B cell (primary cell): ENCODE results near the gene DENND1A. TPM values are rescaled to one million over a fixed set of nuclear protein-coding genes. Genes with fewer than 3 reads are reported as not detected.

ENCODE experiments used
- ATAC-seq: fragments of 200-7000 bp; cut with Tn5 transposase; one replicate; pipeline ENCODE4 v1.10.0; 2021; ENCODE audit warnings: low read depth, mild to moderate bottlenecking, moderate number of reproducible peaks, moderate library complexity
- CTCF ChIA-PET: fragments of 350-600 bp; sonication (Branson Sonifier 250); formaldehyde crosslinking; loops from one replicate; lab custom pipeline; 2021; ENCODE audit warnings: antibody characterized with exemption, inconsistent platforms; lab: Charles Lee
- POLR2A ChIA-PET: fragments of 350-600 bp; sonication (Branson Sonifier 250); formaldehyde crosslinking; loops from one replicate; lab custom pipeline; 2021; ENCODE audit warnings: antibody characterized with exemption; lab: Charles Lee
- DNase-seq: peaks from one replicate; pipeline ENCODE4 v3.0.0; 2013
- H2AFZ ChIP-seq: 2 replicates; pipeline ENCODE4 v1.6.1; 2012; ENCODE audit warnings: mild to moderate bottlenecking, low read depth, low read length; ENCODE audit not compliant: insufficient read depth, poor library complexity, severe bottlenecking
- H3K27ac ChIP-seq, 2 donors: 1 replicate in 1 of 2; 2 replicates in 1 of 2; pipeline ENCODE4 v1.5.1; 2012 to 2013; ENCODE audit warnings: low read length in 2 of 2, mild to moderate bottlenecking in 2 of 2, moderate library complexity in 1 of 2
- H3K27me3 ChIP-seq, 4 experiments: fragments of 200-600 bp in 1 of 4; sonication (generic) in 1 of 4; replicated peaks in 1 of 4; 1 replicate in 2 of 4; 2 replicates in 2 of 4; pipeline versions ENCODE4 v1.6.1 to v1.7.0; 2013 to 2016; ENCODE audit warnings: low read length in 3 of 4, mild to moderate bottlenecking in 2 of 4, mixed read lengths in 1 of 4, moderate library complexity in 1 of 4; ENCODE audit not compliant: insufficient read depth in 4 of 4, control insufficient read depth in 3 of 4; ENCODE audit errors: control extremely low read depth in 1 of 4
- H3K36me3 ChIP-seq, 2 experiments: replicated peaks in 1 of 2; 1 replicate in 1 of 2; 2 replicates in 1 of 2; pipeline versions ENCODE4 v1.6.1 to v1.7.1; 2013; ENCODE audit warnings: low read length in 1 of 2; ENCODE audit not compliant: insufficient read depth in 2 of 2, control insufficient read depth in 1 of 2; ENCODE audit errors: control extremely low read depth in 1 of 2, extremely low read depth in 1 of 2
- H3K4me1 ChIP-seq, 2 donors: fragments of 200-600 bp in 1 of 2; sonication (generic) in 1 of 2; 1 replicate in 1 of 2; 2 replicates in 1 of 2; pipeline versions ENCODE4 v1.5.1 to v1.6.1; 2013 to 2017; ENCODE audit warnings: low read length in 2 of 2; ENCODE audit not compliant: control insufficient read depth in 2 of 2, insufficient read depth in 2 of 2
- H3K4me2 ChIP-seq: replicated peaks from 2 replicates; pipeline ENCODE3; 2012; ENCODE audit warnings: mild to moderate bottlenecking, low read depth, low read length; ENCODE audit not compliant: poor library complexity, severe bottlenecking
- H3K4me3 ChIP-seq, 5 experiments: fragments of 200-600 bp in 1 of 5; sonication (generic) in 1 of 5; 1 replicate in 3 of 5; 2 replicates in 2 of 5; pipeline versions ENCODE4 v1.5.1 to v1.7.0; 2011 to 2016; ENCODE audit warnings: low read length in 4 of 5, mild to moderate bottlenecking in 4 of 5, low read depth in 2 of 5, control low read depth in 1 of 5, moderate library complexity in 1 of 5; ENCODE audit not compliant: insufficient read depth in 1 of 5; ENCODE audit errors: control extremely low read depth in 1 of 5, extremely low read depth in 1 of 5
- H3K79me2 ChIP-seq: fragments of 200-600 bp; sonication (generic); one replicate; pipeline ENCODE4 v1.6.0; 2016; ENCODE audit warnings: low read length; ENCODE audit not compliant: control insufficient read depth, insufficient read depth
- H3K9ac ChIP-seq: fragments of 200-600 bp; sonication (generic); 2 replicates; pipeline ENCODE4 v1.6.1; 2017; ENCODE audit warnings: mild to moderate bottlenecking, low read length, moderate library complexity
- H3K9me3 ChIP-seq, 3 donors: one replicate each; pipeline versions ENCODE4 v1.6.1 to v1.7.1; 2013; ENCODE audit warnings: low read length in 2 of 3; ENCODE audit not compliant: control insufficient read depth in 2 of 3, insufficient read depth in 1 of 3; ENCODE audit errors: control extremely low read depth in 1 of 3
- H4K20me1 ChIP-seq: 2 replicates; pipeline ENCODE4 v1.6.0; 2012; ENCODE audit warnings: mild to moderate bottlenecking, low read length; ENCODE audit not compliant: insufficient read depth, control insufficient read depth, poor library complexity, severe bottlenecking
- H3K27ac Mint-ChIP-seq: one replicate; pipeline ENCODE4 v1.8.0; 2021; ENCODE audit warnings: mixed read lengths
- H3K27me3 Mint-ChIP-seq: one replicate; pipeline ENCODE4 v1.8.0; 2021; ENCODE audit warnings: mixed read lengths
- H3K4me1 Mint-ChIP-seq: one replicate; pipeline ENCODE4 v1.8.0; 2021; ENCODE audit warnings: mixed read lengths
- H3K4me3 Mint-ChIP-seq: one replicate; pipeline ENCODE4 v1.8.0; 2021; ENCODE audit warnings: mixed read lengths
- H3K9me3 Mint-ChIP-seq: one replicate; pipeline ENCODE4 v1.8.0; 2022; ENCODE audit warnings: mixed read lengths; ENCODE audit not compliant: insufficient read depth
- CTCF ChIP-seq: fragments of 200-600 bp; IDR thresholded peaks from one replicate; pipeline ENCODE4 v1.8.0; 2022; ENCODE audit warnings: antibody characterized with exemption, mild to moderate bottlenecking
- EZH2 ChIP-seq: IDR thresholded peaks from 2 replicates; pipeline ENCODE4 v1.6.1; 2012; ENCODE audit warnings: borderline replicate concordance, low read depth, mild to moderate bottlenecking, moderate library complexity, low read length; ENCODE audit not compliant: insufficient read depth, poor library complexity, severe bottlenecking
- WGBS: methylation state at CpG from one replicate; pipeline ENCODE4 v1.1.5; 2013; ENCODE audit warnings: missing lambda C conversion rate; ENCODE audit not compliant: insufficient coverage; 5-methylcytosine and 5-hydroxymethylcytosine counted together
- intact Hi-C: fragments of 100-400 bp; cut with micrococcal nuclease; formaldehyde crosslinking; loops from one replicate; pipeline ENCODE4 v1.10.0; 2022
- polyA plus RNA-seq: library from polyadenylated mRNA; depleted of rRNA; stranded (reverse); fragments of >200 nt; gene quantifications from 2 replicates; pipeline ENCODE4 v1.2.3, GENCODE V29; 2012
- total RNA-seq, 2 donors: library from RNA; stranded (reverse); fragments of 120-200 nt in 1 of 2; gene quantifications; 1 replicate in 1 of 2; 2 replicates in 1 of 2; pipeline versions ENCODE4 v1.2.3 to v1.2.4, GENCODE V29; 2013 to 2022

Gene DENND1A
- total and polyA plus RNA-seq, 2 donors (not counting 1 experiment from before 2014, with no cell fraction given): 10.8 to 26.0 TPM

GRCh38 chr9:123680352-123680751 is 249.6 kb downstream of the DENND1A start:
- no peaks in the 10 kb centered on the region for H3K9me3 Mint-ChIP-seq
- Histone ChIP-seq H3K9me3 (peaks cover 0 to 6% (median 0%) of the 10 kb centered on the region in 3 donors), H3K36me3 (no peaks in the 10 kb centered on the region), H3K79me2 (no peaks in the 10 kb centered on the region), H3K4me3 (no peak overlapping the region), H3K27me3 (no peaks in the 10 kb centered on the region), H3K4me1 (peaks cover 31 to 48% of the 10 kb centered on the region in 2 donors), H3K9ac (no peak overlapping the region), H4K20me1 (peaks cover 6% of the 10 kb centered on the region), H3K4me2 (no peak overlapping the region), H2AFZ (no peak overlapping the region), H3K27ac (no peak overlapping the region)
- POLR2A ChIA-PET: no interaction called here
- intact Hi-C loops: no loop called here
- H3K27ac Mint-ChIP-seq: peak overlapping the region; percentile 91
- CTCF ChIA-PET: interaction anchor here (1.0 kb wide), 1 partner anchor 41 kb away, joined by 3 read pairs; no protein-coding TSS in a partner anchor
- ATAC-seq: no peak
- TF ChIP-seq CTCF: no peak
- WGBS: 100% methylated on average over 2 of the region's 8 CpGs
- peaks cover 56% of the 10 kb centered on the region for H3K4me1 Mint-ChIP-seq
- no peak for DNase-seq
- H3K4me3 Mint-ChIP-seq: no peak overlapping the region
- no peaks in the 10 kb centered on the region for H3K27me3 Mint-ChIP-seq

- Histone ChIP-seq H2AFZ (peak overlapping the region; percentile 32), H3K27ac (peak overlapping the region; percentile 31 to 50), H3K9ac (peak overlapping the region; percentile 33), H3K4me3 (peak overlapping the region in 2 of 5 experiments; percentile 27 to 53), H3K27me3 (no peaks in the 10 kb centered on the region), H3K9me3 (peaks cover 0 to 6% (median 0%) of the 10 kb centered on the region in 3 donors), H3K36me3 (no peaks in the 10 kb centered on the region), H3K79me2 (no peaks in the 10 kb centered on the region), H3K4me2 (peak overlapping the region; percentile 62), H4K20me1 (peaks cover 3% of the 10 kb centered on the region), H3K4me1 (peaks cover 23 to 40% of the 10 kb centered on the region in 2 donors)
- peak; percentile 87 for ATAC-seq
- ChIA-PET POLR2A (no interaction called here), CTCF (interaction anchor here (1.0 kb wide), 1 partner anchor 40 kb away, joined by 3 read pairs; no protein-coding TSS in a partner anchor)
- 10% methylated on average over 8 of the region's 16 CpGs for WGBS
- Mint-ChIP-seq H3K4me3 (peak overlapping the region; percentile 65), H3K4me1 (peaks cover 47% of the 10 kb centered on the region), H3K9me3 (no peaks in the 10 kb centered on the region), H3K27ac (peak overlapping the region; percentile 91), H3K27me3 (no peaks in the 10 kb centered on the region)
- intact Hi-C loops: loop anchor here (2.0 kb wide), 1 partner anchor 21 kb away; no protein-coding TSS in a partner anchor
- peak; percentile 63 for DNase-seq
- TF ChIP-seq CTCF (no peak), EZH2 (no peak)
These were observed 250.5 kb downstream of the DENND1A start for GRCh38 chr9:123679330-123679987.
